Measurements from ENCODE around the gene ITPRIP. TPM values are rescaled to one million over a fixed set of nuclear protein-coding genes. Genes with fewer than 3 reads are reported as not detected.

ITPRIP gene
- total RNA-seq, 1 experiment from 2014 or later, result 12.0 TPM

- H3K27me3 ChIP-seq (ENCODE audit: insufficient read depth, low read length), result no peaks in the 10 kb centered on the region
- peaks cover 3 to 5% of the 10 kb centered on the region in 2 experiments; a peak in 3 of 4 replicates for H3K4me1 ChIP-seq (ENCODE audit: control insufficient read depth in 1 of 2, insufficient read depth in 2 of 2, low read length in 2 of 2)
- no peak overlapping the region for H2AFZ ChIP-seq (ENCODE audit: low read depth, low read length, poor library complexity, severe bottlenecking)
- H3K9ac ChIP-seq (ENCODE audit: low read length), result no peak overlapping the region
- H3K36me3 ChIP-seq (ENCODE audit: control insufficient read depth in 1 of 2, insufficient read depth in 2 of 2, low read length in 2 of 2), result peaks cover 13 to 16% of the 10 kb centered on the region in 2 experiments; a peak in 3 of 4 replicates
- peaks cover 33% of the 10 kb centered on the region for H3K79me2 ChIP-seq (ENCODE audit: insufficient read depth, low read length)
- H4K20me1 ChIP-seq (ENCODE audit: insufficient read depth), result peaks cover 7% of the 10 kb centered on the region; the same call in 1 of the 2 replicates
- H3K4me2 ChIP-seq (ENCODE audit: low read length), result no peak overlapping the region
- ATAC-seq, result no peak
- no peaks in the 10 kb centered on the region for H3K9me3 ChIP-seq (ENCODE audit: control insufficient read depth in 1 of 2, insufficient read depth in 1 of 2, low read depth in 1 of 2, low read length in 2 of 2)
- TF ChIP-seq ZBTB33 (IDR thresholded peaks at IDR 0.05; ENCODE audit: extremely low read depth, insufficient replicate concordance, low read length), result no peak
- no peak for TF ChIP-seq EZH2phosphoT487 (IDR thresholded peaks at IDR 0.05; ENCODE audit: borderline replicate concordance)
- TF ChIP-seq, protein P1, sequence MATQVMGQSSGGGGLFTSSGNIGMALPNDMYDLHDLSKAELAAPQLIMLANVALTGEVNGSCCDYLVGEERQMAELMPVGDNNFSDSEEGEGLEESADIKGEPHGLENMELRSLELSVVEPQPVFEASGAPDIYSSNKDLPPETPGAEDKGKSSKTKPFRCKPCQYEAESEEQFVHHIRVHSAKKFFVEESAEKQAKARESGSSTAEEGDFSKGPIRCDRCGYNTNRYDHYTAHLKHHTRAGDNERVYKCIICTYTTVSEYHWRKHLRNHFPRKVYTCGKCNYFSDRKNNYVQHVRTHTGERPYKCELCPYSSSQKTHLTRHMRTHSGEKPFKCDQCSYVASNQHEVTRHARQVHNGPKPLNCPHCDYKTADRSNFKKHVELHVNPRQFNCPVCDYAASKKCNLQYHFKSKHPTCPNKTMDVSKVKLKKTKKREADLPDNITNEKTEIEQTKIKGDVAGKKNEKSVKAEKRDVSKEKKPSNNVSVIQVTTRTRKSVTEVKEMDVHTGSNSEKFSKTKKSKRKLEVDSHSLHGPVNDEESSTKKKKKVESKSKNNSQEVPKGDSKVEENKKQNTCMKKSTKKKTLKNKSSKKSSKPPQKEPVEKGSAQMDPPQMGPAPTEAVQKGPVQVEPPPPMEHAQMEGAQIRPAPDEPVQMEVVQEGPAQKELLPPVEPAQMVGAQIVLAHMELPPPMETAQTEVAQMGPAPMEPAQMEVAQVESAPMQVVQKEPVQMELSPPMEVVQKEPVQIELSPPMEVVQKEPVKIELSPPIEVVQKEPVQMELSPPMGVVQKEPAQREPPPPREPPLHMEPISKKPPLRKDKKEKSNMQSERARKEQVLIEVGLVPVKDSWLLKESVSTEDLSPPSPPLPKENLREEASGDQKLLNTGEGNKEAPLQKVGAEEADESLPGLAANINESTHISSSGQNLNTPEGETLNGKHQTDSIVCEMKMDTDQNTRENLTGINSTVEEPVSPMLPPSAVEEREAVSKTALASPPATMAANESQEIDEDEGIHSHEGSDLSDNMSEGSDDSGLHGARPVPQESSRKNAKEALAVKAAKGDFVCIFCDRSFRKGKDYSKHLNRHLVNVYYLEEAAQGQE (IDR thresholded peaks at IDR 0.05; ENCODE audit: low read depth), result no peak
- TF ChIP-seq CEBPB (IDR thresholded peaks at IDR 0.05; ENCODE audit: low read depth), result no peak
- no peak for TF ChIP-seq TCF7L2 (IDR thresholded peaks at IDR 0.05; ENCODE audit: borderline replicate concordance, extremely low read depth, insufficient read depth, insufficient read length)
- TF ChIP-seq SP1 (IDR thresholded peaks at IDR 0.05; ENCODE audit: low read depth), result no peak
- TF ChIP-seq EZH2 (IDR thresholded peaks at IDR 0.05), result no peak
- no peak overlapping the region for H3K27ac ChIP-seq (ENCODE audit: low read depth, low read length)
- BruUV-seq (replicated peaks), result no TSS peak
- intact Hi-C loops (cut with micrococcal nuclease), result loop anchor here (5.0 kb wide), 1 partner anchor 328 kb away; no protein-coding TSS in a partner anchor
- no peak for DNase-seq (ENCODE audit: low read depth, low spot score)
- H3K4me3 ChIP-seq (replicated peaks in 1 of 2; ENCODE audit: low read depth in 1 of 2, low read length in 2 of 2), result no peak overlapping the region
- ChIA-PET RAD21 (ENCODE audit: low non-redundant PET in 1 of 2, low total read pairs in 2 of 2, uncharacterized antibody in 2 of 2, unreplicated experiment in 2 of 2) (no interaction called here), POLR2A (no interaction called here), CTCF (interaction anchor here (1.0 to 9.9 kb wide), 6 partner anchors 9 to 77 kb away, joined by 3 to 96 read pairs (median 6); partner anchors contain the start of gene CFAP58)
- no peaks in the 10 kb centered on the region for H3K9me2 ChIP-seq (ENCODE audit: insufficient read depth)
Measured at GRCh38 chr10:104293781-104294321, 44.4 kb downstream of the ITPRIP start.

Data from HCT116 (cell line).